ENCODE results near the gene DOP1A.

The DOP1A gene

GRCh38 chr6:83072726-83073125 is 5.3 kb downstream of the DOP1A start:
- FAIRE-seq, result no peak

GRCh38 chr6:83073615-83074014 is 6.1 kb downstream of the DOP1A start:
- no peak for FAIRE-seq

DNA sequence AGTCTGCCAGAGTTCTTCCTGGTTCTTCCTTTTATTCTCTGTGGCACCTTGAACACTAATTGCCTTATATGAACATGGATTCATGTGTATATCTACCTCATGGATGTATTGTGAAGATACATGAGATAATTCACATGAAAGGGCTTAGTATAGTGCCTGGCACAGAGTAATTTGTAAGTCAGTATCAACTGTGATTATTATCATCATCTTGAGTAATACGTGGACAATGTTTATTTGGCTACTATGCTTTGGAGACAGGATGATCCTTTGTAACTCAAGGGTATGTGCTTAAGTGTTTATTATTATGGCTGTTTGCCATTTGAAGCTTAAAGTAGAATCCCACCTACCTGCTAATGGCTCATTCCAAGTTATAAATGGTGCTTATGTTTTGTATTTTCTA is 16.0 kb downstream of the DOP1A start:
- FAIRE-seq, result no peak

DNA sequence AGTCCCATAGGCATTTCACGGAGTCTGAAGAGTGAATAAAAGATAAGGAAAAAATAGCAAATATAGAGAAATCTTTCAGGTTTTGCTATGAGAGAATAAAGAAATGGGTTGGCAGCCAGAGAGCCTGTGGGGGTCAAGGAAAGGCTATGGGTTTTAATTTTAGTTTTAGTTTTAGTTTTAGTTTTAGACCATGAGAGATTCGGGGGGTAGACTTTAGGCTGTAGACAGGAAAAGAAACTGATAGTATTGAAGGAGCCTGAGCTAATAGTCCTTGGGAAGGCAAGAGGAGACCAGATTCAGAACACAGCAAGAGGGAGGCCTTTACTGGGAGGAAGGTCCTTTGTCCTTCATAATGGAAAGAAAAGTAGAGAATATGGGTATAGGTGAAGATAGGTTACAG is 19.3 kb downstream of the DOP1A start:
- FAIRE-seq, result no peak

GRCh38 chr6:83092756-83093399 is 25.4 kb downstream of the DOP1A start:
- no peak for FAIRE-seq

DNA sequence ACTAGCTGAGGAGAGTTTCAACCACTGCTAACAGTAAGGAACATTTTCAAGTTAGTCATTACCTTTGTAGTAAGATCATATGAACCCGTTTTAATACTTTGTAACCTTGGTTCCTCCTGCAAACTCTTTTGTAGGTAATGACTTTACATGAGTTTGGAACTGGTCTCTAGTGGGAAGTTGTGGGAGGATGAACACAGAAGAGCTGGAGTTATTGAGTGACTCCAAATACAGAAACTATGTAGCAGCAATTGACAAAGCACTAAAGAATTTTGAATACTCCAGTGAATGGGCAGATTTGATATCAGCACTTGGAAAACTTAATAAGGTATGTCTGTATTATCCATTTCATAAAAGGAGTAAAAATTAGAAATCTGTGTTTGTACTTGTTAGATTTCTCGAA is 29.3 kb downstream of the DOP1A start:
- no peak for FAIRE-seq

DNA sequence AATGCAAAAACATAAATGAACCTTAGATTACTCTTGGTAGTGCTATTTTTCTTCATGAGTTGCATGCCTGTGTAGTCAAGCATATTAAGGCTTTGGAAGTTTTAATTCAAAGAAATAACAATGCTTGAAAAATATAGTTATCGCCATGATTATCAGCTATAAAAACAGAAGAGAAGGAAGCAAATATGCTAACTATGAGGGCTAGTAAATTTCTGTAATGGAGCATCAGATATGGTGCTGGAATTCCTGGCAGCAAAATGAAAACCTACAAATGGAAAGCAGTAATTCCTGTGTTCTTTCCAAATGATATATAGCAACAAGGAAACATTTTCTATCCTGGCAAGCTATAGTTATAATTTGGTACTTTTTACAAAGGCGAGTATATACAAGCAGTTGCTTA is 29.7 kb downstream of the DOP1A start:
- FAIRE-seq, result no peak

DNA sequence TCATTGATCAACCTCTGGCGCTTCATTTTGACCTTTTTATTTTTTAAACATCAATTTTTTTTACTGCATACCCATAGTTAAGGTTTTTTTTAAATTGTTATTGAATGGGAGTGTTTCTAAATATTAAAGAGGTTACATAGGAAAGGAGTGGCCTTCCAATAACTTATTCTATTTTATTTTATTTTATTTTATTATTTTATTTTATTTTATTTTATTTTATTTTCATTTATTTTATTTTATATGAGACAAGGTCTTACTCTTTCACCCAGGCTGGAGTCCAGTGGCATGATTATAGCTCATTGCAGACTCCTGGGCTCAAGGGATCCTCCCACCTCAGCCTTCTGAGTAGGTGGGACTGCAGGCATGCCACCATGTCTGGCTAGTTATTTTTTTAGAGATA is 30.2 kb downstream of the DOP1A start:
- FAIRE-seq, result no peak

GRCh38 chr6:83098589-83098988 is 31.1 kb downstream of the DOP1A start:
- FAIRE-seq, result no peak

DNA sequence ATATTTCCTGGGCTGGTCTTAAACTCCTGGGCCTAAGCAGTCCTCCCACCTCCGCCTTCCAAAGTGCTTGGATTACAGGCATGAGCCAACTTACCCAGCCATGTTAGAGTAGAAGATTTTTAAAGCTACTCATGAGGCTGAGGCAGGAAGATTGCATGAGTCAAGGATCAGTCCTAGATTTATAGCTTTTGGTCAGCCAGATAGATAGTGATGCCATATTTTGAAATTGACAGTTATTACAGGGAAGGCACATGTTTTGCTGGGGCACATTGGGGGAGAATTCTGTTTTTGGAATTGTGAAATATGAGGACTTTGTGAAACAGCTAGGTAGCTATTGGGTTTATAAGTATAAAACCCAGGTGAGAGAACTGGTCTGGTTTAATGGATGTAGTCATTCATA is 40.9 kb downstream of the DOP1A start:
- FAIRE-seq, result no peak

- FAIRE-seq, result no peak
These were observed 45.8 kb downstream of the DOP1A start for GRCh38 chr6:83113258-83113657.

DNA sequence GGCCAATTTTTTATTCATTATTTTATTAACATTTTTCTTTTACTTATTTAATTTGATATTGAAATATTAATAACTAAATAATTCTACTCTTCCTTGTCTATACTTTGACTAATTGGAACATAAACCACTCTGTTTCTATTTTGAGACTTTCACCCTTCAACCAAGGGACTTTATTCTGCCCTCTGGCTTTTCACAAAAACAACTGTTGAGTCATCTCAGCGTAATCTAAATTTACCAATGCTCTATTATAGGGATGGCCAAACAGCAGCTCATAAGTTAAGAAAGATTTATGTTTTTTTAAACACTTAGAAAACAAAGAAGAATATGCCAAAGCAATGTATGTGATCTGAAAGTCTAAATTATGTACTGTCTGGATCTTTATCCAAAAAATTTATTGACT is 46.7 kb downstream of the DOP1A start:
- FAIRE-seq, result no peak

DNA sequence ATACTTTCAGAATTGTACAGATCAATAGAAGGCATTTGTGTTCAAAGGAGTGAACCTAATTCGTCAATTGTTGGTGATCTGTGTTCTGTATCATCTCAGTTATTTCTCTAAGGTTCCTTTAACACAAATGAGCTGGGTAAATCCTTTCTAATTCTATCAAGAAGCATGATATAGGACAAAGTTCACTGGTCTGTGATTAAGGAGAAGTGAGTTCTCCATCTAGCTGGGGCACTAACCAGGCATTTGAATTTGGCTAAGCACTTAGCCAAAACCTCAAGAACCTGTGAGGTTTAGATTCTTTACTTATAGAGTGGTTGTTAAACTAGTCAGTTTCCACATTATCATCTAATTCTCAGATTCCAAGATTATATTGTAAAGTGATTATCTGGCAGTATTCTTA is 50.3 kb downstream of the DOP1A start:
- no peak for FAIRE-seq

DNA sequence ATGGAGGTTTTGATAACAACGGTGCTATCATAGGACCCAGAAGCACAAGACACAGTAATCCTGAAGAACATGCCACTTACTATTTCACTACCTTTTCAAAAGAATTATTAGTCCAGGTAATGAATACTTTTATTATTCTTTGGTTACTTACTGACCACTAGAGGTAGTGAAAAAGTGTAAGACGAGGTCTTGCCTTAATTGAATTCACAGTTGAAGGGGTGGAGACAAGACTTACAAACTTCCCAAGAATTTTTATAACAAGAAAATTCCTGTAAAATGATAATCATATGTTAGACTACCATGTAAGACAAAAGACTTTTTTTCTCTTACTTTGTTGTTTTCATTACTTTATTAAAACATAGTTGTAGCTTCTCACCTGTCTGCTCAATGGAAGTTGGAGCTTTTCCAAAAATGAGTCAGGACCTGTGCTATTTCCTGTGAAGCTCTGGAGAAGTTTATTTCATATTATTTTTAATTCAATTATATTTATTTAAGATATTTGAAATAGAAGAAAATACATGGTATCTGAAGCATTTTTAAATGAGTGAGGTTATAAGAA is 52.4 kb downstream of the DOP1A start:
- no peak for FAIRE-seq

- FAIRE-seq, result no peak
These were observed 57.1 kb downstream of the DOP1A start for GRCh38 chr6:83124553-83124952.

DNA sequence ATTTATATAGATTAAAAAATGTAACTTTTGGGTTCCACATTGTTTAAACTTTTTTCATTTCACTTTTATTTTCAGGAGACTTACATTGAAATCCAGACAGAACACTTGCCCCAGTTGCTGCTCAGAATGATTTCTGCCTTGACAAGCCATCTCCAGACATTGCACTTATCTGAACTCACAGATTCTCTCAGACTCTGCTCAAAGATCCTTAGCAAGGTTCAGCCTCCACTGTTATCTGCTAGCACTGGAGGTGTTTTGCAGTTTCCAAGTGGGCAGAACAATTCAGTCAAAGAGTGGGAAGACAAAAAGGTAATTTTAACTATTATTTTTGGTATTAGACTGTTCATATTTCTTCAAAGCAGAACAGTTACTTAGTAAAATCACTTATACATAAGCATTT is 58.0 kb downstream of the DOP1A start:
- FAIRE-seq, result no peak

DNA sequence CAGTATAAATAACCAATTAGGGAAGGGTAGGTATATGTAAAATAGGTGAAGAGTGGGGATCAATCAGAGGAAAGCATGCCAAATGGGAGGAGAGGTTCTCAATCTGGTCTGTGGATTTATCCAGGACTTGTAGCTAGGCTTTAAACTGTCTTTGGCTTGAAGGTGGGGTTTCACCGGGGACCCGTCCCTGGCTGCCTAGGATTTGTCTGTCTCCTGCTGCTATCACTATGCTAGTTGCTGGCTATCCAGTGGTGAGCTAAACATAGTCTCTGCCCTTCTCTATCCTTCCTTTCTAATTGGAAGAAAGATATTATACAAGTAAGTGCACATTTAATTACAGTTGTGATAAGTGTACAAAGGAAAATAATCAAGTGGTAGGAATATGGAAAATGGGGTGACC is 58.8 kb downstream of the DOP1A start:
- FAIRE-seq, result no peak

DNA sequence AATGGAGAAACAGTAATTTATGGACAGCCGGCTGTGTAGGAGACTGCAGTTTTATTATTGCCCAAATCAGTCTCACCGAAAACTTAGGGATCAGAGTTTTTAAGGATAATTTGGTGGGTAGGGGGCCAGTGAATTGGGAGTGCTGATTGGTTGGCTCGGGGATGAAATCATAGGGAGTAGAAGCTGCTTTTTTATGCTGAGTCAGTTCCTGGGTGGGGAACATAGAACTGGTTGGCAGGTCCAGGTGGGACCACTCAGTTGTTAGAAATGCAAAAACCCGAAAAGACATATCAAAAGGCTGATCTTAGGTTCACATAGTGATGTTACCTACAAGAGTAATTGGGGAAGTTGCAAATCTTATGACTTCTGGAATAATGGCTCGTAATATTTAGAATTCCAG is 59.3 kb downstream of the DOP1A start:
- FAIRE-seq, result no peak

GRCh38 chr6:83127258-83127657 is 59.8 kb downstream of the DOP1A start:
- FAIRE-seq, result no peak

- FAIRE-seq, result no peak
These were observed 60.5 kb downstream of the DOP1A start for GRCh38 chr6:83127976-83128375.

DNA sequence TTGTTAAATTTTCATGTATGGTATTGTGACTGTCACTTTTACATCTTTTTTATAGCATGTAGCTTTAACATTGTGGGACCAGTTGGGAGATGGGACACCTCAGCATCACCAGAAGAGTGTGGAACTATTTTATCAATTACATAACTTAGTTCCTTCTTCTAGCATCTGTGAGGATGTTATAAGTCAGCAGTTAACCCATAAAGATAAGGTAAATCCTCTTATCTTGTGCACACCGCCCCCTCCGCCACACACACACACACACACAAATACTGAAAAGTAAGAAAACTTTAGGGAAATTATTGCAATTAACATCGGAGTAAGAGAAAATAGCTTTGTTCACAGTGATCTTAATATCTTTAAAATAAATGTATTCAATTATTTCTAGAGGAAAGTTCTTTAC is 64.7 kb downstream of the DOP1A start:
- no peak for FAIRE-seq

- no peak for FAIRE-seq
These were observed 70.7 kb downstream of the DOP1A start for GRCh38 chr6:83138118-83138722.

DNA sequence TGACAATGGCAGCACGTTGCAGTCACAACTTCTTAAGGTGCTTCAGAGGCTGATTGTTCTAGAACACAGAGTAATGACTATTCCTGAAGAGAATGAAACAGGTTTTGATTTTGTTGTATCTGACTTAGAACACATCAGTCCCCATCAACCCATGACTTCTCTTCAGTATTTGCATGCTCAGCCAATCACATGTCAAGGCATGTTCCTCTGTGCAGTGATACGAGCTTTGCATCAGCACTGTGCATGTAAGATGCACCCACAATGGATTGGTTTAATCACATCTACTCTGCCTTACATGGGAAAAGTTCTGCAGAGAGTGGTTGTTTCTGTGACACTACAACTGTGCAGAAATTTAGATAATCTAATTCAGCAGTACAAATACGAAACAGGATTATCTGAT is 71.3 kb downstream of the DOP1A start:
- FAIRE-seq, result no peak

DNA sequence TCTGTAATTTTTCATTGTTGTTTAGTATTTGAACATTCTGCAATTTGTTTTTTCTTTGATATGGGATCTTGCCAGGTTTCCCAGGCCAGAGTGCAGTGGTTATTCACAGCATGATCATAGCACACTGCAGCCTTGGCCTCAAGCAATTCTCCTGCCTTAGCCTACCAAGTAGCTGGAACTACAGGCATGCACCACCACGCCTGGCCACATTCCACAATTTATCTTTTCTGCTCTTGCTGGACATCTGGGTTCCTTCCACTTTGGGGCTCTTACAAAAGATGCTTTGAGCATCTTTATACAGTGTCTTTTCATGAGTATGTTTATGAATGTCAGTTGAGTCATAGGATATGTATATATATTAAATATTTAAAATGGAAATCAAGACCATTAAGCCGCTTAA is 83.6 kb downstream of the DOP1A start:
- FAIRE-seq, result no peak

- FAIRE-seq, result no peak
These were observed 85.4 kb downstream of the DOP1A start for GRCh38 chr6:83152913-83153312.

Data from A204.1 (cell line).